Measurements from ENCODE around the gene VWA5B2.

The VWA5B2 gene

DNA sequence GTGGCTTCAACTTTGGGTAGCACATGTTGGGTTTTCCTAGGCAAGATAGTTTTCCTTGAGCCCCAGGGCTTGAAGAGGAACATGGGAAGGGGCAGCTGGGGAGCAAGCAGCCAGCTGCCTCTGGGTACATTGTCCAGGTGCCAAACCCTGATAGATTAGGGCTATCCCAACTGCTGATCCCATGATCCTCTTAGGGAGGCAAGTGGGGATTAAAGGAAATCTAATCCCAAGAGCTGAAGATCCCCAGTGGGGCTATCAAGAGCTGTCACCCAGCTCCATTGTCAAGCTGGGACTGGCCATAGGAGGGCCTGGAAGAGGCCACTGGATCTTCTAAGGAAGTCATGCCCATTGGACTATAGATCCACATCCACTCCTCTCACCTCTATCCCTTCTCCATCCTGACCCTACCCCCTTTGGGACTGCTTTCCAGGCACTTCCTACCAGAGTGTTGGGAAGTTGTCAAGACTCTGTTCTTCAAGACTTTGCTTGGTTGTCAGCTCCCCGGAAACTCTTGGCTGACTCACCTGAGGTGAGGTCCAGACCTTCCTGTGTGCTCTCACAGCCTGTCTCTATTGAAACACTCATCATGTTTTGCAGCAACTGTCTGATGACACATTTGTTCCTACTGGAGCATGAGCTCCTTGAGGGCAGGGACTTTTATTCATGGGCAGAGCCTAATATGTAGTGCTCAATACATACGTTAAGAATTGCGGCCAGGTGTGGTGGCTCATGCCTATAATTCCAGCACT lies 26.1 kb downstream of the VWA5B2 start:
- H3K79me2 ChIP-seq (ENCODE audit: low read length) = peaks cover 24% of the 10 kb centered on the region
- no peaks in the 10 kb centered on the region for H3K9me3 ChIP-seq (ENCODE audit: insufficient read depth, low read length)
- H3K27ac ChIP-seq (ENCODE audit: low read length) = no peak overlapping the region
- H3K9ac ChIP-seq (ENCODE audit: low read length) = no peak overlapping the region
- no peak overlapping the region for H2AFZ ChIP-seq (ENCODE audit: low read depth, low read length)
- H3K27me3 ChIP-seq (ENCODE audit: low read depth, low read length) = no peaks in the 10 kb centered on the region
- TF ChIP-seq, protein P1, sequence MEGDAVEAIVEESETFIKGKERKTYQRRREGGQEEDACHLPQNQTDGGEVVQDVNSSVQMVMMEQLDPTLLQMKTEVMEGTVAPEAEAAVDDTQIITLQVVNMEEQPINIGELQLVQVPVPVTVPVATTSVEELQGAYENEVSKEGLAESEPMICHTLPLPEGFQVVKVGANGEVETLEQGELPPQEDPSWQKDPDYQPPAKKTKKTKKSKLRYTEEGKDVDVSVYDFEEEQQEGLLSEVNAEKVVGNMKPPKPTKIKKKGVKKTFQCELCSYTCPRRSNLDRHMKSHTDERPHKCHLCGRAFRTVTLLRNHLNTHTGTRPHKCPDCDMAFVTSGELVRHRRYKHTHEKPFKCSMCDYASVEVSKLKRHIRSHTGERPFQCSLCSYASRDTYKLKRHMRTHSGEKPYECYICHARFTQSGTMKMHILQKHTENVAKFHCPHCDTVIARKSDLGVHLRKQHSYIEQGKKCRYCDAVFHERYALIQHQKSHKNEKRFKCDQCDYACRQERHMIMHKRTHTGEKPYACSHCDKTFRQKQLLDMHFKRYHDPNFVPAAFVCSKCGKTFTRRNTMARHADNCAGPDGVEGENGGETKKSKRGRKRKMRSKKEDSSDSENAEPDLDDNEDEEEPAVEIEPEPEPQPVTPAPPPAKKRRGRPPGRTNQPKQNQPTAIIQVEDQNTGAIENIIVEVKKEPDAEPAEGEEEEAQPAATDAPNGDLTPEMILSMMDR (IDR thresholded peaks at IDR 0.05; ENCODE audit: low read depth, low read length) = no peak
- TF ChIP-seq EZH2phosphoT487 (IDR thresholded peaks at IDR 0.05; ENCODE audit: low read depth) = no peak
- H3K4me1 ChIP-seq (ENCODE audit: low read length) = peaks cover 5% of the 10 kb centered on the region
- H3K36me3 ChIP-seq (replicated peaks; ENCODE audit: low read depth, low read length) = no peaks in the 10 kb centered on the region
- H4K20me1 ChIP-seq (ENCODE audit: insufficient read depth, low read length) = 0 out of 2 replicates have a peak, but pooled peaks cover 2% of the 10 kb centered on the region
- no peak overlapping the region for H3K4me3 ChIP-seq (ENCODE audit: low read length)
- no peak overlapping the region for H3K4me2 ChIP-seq (ENCODE audit: low read length)

DNA sequence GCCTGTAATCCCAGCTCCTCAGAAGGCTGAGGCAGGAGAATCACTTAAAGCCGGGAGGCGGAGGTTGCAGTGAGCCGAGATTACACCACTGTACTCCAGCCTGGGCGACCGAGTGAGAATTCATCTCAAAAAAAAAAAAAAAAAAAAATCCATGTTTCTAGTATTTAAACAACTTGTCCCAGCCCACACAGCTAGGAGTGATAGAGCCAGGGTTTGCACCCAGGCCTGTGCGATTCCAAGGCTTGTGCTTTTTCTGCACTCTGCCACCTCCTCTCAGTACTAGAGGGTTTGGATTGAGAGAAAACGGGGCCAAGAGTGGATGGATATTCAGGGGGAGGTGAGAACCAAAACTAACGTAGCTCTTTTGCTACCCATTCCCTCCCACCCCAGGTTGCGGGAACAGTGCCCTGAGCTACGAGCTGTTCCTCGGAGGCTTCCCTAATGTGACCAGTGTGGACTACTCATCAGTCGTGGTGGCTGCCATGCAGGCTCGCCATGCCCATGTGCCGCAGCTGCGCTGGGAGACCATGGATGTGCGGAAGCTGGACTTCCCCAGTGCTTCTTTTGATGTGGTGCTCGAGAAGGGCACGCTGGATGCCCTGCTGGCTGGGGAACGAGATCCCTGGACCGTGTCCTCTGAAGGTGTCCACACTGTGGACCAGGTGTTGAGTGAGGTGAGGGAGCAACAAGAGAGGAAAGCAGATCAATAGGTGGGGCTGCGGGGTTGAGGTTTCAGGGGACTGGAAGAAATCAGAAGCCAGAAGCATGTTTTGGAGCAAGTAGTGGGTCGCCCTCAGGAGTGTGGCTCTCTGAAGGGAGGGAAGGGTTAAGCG lies 27.9 kb downstream of the VWA5B2 start:
- Histone ChIP-seq H4K20me1 (ENCODE audit: insufficient read depth, low read length) (0 out of 2 replicates have a peak, but pooled peaks cover 2% of the 10 kb centered on the region), H3K36me3 (replicated peaks; ENCODE audit: low read depth, low read length) (no peaks in the 10 kb centered on the region), H3K4me2 (ENCODE audit: low read length) (no peak overlapping the region), H2AFZ (ENCODE audit: low read depth, low read length) (no peak overlapping the region), H3K4me1 (ENCODE audit: low read length) (peaks cover 5% of the 10 kb centered on the region), H3K27ac (ENCODE audit: low read length) (no peak overlapping the region), H3K27me3 (ENCODE audit: low read depth, low read length) (no peaks in the 10 kb centered on the region), H3K9ac (ENCODE audit: low read length) (no peak overlapping the region), H3K79me2 (ENCODE audit: low read length) (peaks cover 8% of the 10 kb centered on the region), H3K4me3 (ENCODE audit: low read length) (no peak overlapping the region), H3K9me3 (ENCODE audit: insufficient read depth, low read length) (no peaks in the 10 kb centered on the region)
- TF ChIP-seq, protein P1 (IDR thresholded peaks at IDR 0.05; ENCODE audit: low read depth, low read length) = no peak
- no peak for TF ChIP-seq EZH2phosphoT487 (IDR thresholded peaks at IDR 0.05; ENCODE audit: low read depth)

DNA sequence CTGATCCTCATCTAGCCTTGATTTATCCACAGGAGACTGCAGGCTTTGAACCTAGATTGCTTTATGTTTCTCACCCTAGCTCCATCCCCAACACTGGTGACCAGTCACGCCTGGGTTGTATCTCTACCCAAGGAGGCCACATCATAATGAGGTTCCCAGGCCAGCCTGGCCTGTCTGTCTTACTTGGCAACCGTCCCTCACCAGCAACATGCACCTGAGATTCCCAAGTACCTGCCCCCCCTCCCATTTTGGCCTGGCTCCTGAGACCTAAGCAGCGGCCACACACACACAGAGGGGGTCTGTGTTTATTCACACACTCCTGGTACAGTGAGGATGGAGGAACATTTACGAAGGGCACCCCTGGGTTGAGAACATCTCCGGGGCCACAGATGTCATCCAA lies 29.5 kb downstream of the VWA5B2 start:
- H2AFZ ChIP-seq (ENCODE audit: low read depth, low read length) = no peak overlapping the region
- H3K4me3 ChIP-seq (ENCODE audit: low read length) = no peak overlapping the region
- H3K4me1 ChIP-seq (ENCODE audit: low read length) = no peaks in the 10 kb centered on the region
- no peak overlapping the region for H3K27ac ChIP-seq (ENCODE audit: low read length)
- no peaks in the 10 kb centered on the region for H3K36me3 ChIP-seq (replicated peaks; ENCODE audit: low read depth, low read length)
- H3K79me2 ChIP-seq (ENCODE audit: low read length) = 0 out of 2 replicates have a peak, but pooled peaks cover 2% of the 10 kb centered on the region
- H4K20me1 ChIP-seq (ENCODE audit: insufficient read depth, low read length) = 0 out of 2 replicates have a peak, but pooled peaks cover 2% of the 10 kb centered on the region
- H3K27me3 ChIP-seq (ENCODE audit: low read depth, low read length) = no peaks in the 10 kb centered on the region
- TF ChIP-seq, protein P1 (IDR thresholded peaks at IDR 0.05; ENCODE audit: low read depth, low read length) = no peak
- TF ChIP-seq EZH2phosphoT487 (IDR thresholded peaks at IDR 0.05; ENCODE audit: low read depth) = no peak
- H3K9ac ChIP-seq (ENCODE audit: low read length) = no peak overlapping the region
- no peak overlapping the region for H3K4me2 ChIP-seq (ENCODE audit: low read length)
- no peaks in the 10 kb centered on the region for H3K9me3 ChIP-seq (ENCODE audit: insufficient read depth, low read length)

DNA sequence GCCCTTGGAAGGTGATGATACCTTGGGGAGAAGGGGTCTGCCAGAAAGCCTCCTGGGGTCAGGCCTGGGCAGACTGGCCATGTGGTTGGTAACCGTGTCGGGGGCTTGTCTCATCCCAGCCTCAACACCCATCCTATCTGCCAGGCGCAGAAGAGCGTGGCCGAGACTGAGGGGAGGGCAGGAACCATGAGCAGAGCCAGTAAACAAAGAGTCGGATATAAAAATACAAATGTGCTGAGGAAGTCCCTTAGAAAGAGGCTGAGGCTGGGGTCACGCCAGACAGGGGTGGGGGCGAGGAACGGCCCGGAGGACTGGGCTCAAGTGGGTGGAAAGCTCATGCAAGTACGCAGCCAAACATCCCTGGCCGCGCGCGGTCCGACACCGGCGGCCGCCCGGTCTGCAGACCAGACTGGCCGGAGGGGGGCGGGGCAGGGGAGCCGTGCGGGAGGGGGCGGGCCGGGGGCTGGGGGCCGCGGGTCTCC lies 30.1 kb downstream of the VWA5B2 start:
- H3K27me3 ChIP-seq (ENCODE audit: low read depth, low read length) = no peaks in the 10 kb centered on the region
- H3K4me1 ChIP-seq (ENCODE audit: low read length) = no peaks in the 10 kb centered on the region
- no peak overlapping the region for H3K4me3 ChIP-seq (ENCODE audit: low read length)
- H3K4me2 ChIP-seq (ENCODE audit: low read length) = no peak overlapping the region
- no peaks in the 10 kb centered on the region for H3K9me3 ChIP-seq (ENCODE audit: insufficient read depth, low read length)
- TF ChIP-seq, protein P1 (IDR thresholded peaks at IDR 0.05; ENCODE audit: low read depth, low read length) = no peak
- TF ChIP-seq EZH2phosphoT487 (IDR thresholded peaks at IDR 0.05; ENCODE audit: low read depth) = no peak
- H2AFZ ChIP-seq (ENCODE audit: low read depth, low read length) = no peak overlapping the region
- H3K79me2 ChIP-seq (ENCODE audit: low read length) = no peaks in the 10 kb centered on the region
- no peak overlapping the region for H3K9ac ChIP-seq (ENCODE audit: low read length)
- no peak overlapping the region for H3K27ac ChIP-seq (ENCODE audit: low read length)
- no peaks in the 10 kb centered on the region for H3K36me3 ChIP-seq (replicated peaks; ENCODE audit: low read depth, low read length)
- 0 out of 2 replicates have a peak, but pooled peaks cover 2% of the 10 kb centered on the region for H4K20me1 ChIP-seq (ENCODE audit: insufficient read depth, low read length)
